NCI-H1092 treated with DMSO at 0.1 percent for 48 hours (cell line): ENCODE measurements around the gene KRT33B.
"Not testable (repeated sequence)": the region's sequence is repeated elsewhere in the genome, so short reads cannot be mapped to it uniquely, and the experiment has no call there.

ENCODE experiments used
- DNase-seq: peaks from one replicate; lab custom pipeline; 2025; lab: John Stamatoyannopoulos, UW

KRT33B gene

GRCh38 chr17:41369713-41370112 is at the start of gene KRT33B:
KRT33B (minus strand) TSS chr17:41369813; CDS start chr17:41369750, 63 bp downstream.
- no peak for DNase-seq

- DNase-seq: no peak
These were observed 48.7 kb upstream of the KRT33B start for GRCh38 chr17:41418116-41418860.

- DNase-seq: no peak
These were observed 48.0 kb upstream of the KRT33B start for GRCh38 chr17:41417576-41418015.

GRCh38 chr17:41417127-41417526 is 47.5 kb upstream of the KRT33B start:
- DNase-seq: no peak

GRCh38 chr17:41416479-41416878 is 46.9 kb upstream of the KRT33B start:
- DNase-seq: no peak

GRCh38 chr17:41415833-41416335 is 46.3 kb upstream of the KRT33B start:
- DNase-seq: no peak

GRCh38 chr17:41415411-41415810 is 45.8 kb upstream of the KRT33B start:
- no peak for DNase-seq

- DNase-seq: no peak
These were observed 44.4 kb upstream of the KRT33B start for GRCh38 chr17:41413982-41414381.

- DNase-seq: no peak
These were observed 43.8 kb upstream of the KRT33B start for GRCh38 chr17:41413353-41413957.

GRCh38 chr17:41411072-41411840 is 41.6 kb upstream of the KRT33B start:
- no peak for DNase-seq

- DNase-seq: no peak
These were observed 37.6 kb upstream of the KRT33B start for GRCh38 chr17:41407226-41407625.

- DNase-seq: no peak
These were observed 36.6 kb upstream of the KRT33B start for GRCh38 chr17:41406205-41406604.

- no peak for DNase-seq
These were observed 34.5 kb upstream of the KRT33B start for GRCh38 chr17:41404024-41404671.

GRCh38 chr17:41403404-41404023 is 33.9 kb upstream of the KRT33B start:
- no peak for DNase-seq

GRCh38 chr17:41402161-41402560 is 32.5 kb upstream of the KRT33B start:
- no peak for DNase-seq

GRCh38 chr17:41396996-41397660 is 27.5 kb upstream of the KRT33B start, which contains the start of gene KRT31:
KRT31 (minus strand) TSS chr17:41397608; CDS start chr17:41397539, 69 bp downstream.
- no peak for DNase-seq

- DNase-seq: no peak
These were observed 26.7 kb upstream of the KRT33B start for GRCh38 chr17:41396340-41396739.

GRCh38 chr17:41395611-41396010 is 26.0 kb upstream of the KRT33B start:
- DNase-seq: no peak

- DNase-seq: not testable (repeated sequence)
These were observed 25.4 kb upstream of the KRT33B start for GRCh38 chr17:41395044-41395443.

- DNase-seq: no peak
These were observed 24.8 kb upstream of the KRT33B start for GRCh38 chr17:41394254-41394996.
